D721Med (cell line): ENCODE results near the gene TDRD1.
"Not testable (repeated sequence)": the region's sequence is repeated elsewhere in the genome, so short reads cannot be mapped to it uniquely, and the experiment has no call there.

Experiments used
- DNase-seq: peaks from one replicate; pipeline ENCODE4 v3.0.0; 2011; ENCODE audit warnings: low spot score; ENCODE audit not compliant: insufficient read length
- FAIRE-seq: peaks from 2 replicates; lab custom pipeline; 2011; peaks lifted over from hg19 to GRCh38; lab: Jason Lieb, UNC
- TF ChIP-seq, protein P1 (sequence below): IDR thresholded peaks from 2 replicates; pipeline ENCODE4 v1.5.1; 2012; ENCODE audit warnings: mild to moderate bottlenecking, control low read depth; ENCODE audit not compliant: insufficient read depth; ENCODE audit errors: missing control alignments

TDRD1 gene

GRCh38 chr10:114143160-114143559 lies 36.0 kb upstream of the TDRD1 start:
- no peak for FAIRE-seq
- no peak for DNase-seq
- TF ChIP-seq, protein P1, sequence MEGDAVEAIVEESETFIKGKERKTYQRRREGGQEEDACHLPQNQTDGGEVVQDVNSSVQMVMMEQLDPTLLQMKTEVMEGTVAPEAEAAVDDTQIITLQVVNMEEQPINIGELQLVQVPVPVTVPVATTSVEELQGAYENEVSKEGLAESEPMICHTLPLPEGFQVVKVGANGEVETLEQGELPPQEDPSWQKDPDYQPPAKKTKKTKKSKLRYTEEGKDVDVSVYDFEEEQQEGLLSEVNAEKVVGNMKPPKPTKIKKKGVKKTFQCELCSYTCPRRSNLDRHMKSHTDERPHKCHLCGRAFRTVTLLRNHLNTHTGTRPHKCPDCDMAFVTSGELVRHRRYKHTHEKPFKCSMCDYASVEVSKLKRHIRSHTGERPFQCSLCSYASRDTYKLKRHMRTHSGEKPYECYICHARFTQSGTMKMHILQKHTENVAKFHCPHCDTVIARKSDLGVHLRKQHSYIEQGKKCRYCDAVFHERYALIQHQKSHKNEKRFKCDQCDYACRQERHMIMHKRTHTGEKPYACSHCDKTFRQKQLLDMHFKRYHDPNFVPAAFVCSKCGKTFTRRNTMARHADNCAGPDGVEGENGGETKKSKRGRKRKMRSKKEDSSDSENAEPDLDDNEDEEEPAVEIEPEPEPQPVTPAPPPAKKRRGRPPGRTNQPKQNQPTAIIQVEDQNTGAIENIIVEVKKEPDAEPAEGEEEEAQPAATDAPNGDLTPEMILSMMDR: no peak

DNA sequence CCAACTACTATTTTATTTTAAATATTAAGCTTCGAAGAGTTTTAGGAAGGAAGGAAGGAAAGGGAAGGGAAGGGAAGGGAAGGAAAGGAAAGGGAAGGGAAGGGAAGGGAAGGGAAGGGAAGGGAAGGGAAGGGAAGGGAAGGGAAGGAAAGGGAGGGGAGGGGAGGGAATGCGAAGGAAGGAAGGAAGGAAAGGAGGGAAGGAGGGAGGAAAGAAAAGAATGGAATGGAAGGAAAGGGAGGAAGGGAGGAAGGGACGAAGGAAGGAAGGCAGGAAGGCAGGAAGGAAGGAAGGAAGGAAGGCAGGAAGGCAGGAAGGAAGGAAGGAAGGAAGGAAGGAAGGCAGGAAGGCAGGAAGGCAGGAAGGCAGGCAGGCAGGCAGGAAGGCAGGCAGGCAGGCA lies 29.7 kb upstream of the TDRD1 start:
- FAIRE-seq: not testable (repeated sequence)

DNA sequence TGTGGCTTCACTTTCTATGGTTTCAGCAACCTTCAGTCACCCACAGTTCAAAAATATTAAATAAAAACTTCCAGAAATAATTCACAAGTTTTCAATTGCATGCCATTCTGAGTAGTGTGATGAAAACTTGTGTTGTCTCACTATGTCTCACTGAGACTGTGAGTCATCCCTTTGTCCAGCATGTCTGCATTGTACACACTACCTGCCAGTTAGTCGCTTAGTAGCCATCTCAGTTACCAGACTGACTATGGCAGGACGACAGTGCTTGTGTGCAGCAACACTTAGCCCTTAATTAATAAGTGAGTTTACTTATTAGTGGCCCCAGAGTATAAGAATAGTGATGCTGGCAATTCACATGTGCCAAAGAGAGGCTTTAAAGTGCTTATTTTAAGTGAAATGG lies 27.7 kb upstream of the TDRD1 start:
- TF ChIP-seq, protein P1: no peak
- FAIRE-seq (no peak), DNase-seq (no peak)

More for the DNA sequence above, 29.7 kb upstream of the TDRD1 start:
- not testable (repeated sequence) for DNase-seq

DNA sequence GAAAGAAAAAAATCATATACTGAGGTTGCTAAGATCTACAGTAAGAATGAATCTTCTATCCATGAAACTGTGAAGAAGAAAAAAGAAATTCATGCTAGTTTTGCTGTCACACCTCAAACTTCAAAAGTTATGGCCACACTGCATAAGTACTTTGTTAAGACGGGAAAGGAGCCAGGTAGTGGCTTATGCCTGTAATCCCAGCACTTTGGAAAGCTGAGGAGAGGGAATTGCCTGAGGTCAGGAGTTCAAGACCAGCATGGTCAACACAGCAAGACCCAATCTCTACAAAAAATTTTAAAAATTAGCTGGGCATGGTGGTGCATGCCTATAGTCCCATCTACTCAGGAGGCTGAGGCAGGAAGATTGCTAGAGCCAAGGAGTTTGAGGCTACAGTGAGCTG lies 27.3 kb upstream of the TDRD1 start:
- FAIRE-seq (no peak), DNase-seq (no peak)
- TF ChIP-seq, protein P1: no peak

DNA sequence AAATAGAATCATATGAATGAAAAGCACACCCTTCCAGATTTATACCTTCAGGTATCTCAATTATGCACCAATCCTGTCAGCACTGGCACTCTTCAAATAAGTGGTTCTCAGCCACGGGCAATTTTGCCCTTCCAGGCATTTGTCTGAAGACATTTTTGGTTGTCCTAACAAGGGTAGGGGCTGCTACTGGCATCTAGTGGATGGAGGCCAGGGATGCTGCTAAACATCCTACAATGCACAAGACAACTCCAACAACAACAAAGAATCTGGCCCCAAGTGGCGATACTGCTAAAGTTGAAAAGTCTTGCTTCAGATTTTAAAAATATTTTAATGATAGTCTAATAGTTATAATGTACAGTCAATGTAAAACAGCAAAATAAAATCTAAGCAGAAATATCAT lies 21.2 kb upstream of the TDRD1 start:
- TF ChIP-seq, protein P1: no peak
- no peak for FAIRE-seq
- DNase-seq: no peak

- TF ChIP-seq, protein P1: no peak
- FAIRE-seq (no peak), DNase-seq (no peak)
Measured at GRCh38 chr10:114163062-114163461, 16.1 kb upstream of the TDRD1 start.

DNA sequence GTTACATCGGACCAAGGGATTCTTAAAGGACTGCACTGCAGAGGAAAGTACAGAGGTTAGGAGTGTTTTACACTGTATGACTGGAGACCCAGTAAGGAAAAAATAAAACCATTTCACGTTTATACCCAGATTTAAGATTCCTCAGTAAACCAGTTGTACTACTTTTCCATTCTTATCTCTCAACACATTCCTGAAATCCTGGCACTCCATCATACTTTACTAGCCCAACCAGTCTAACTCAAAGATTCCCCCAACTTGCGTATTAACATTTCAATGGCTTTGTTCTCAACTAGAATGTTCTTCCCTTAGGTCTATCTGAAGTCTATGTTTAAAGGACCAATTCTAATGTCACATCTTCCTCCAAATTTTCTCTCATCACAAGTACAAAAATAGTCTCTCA lies 13.1 kb upstream of the TDRD1 start:
- no peak for DNase-seq
- TF ChIP-seq, protein P1: no peak
- FAIRE-seq: no peak

DNA sequence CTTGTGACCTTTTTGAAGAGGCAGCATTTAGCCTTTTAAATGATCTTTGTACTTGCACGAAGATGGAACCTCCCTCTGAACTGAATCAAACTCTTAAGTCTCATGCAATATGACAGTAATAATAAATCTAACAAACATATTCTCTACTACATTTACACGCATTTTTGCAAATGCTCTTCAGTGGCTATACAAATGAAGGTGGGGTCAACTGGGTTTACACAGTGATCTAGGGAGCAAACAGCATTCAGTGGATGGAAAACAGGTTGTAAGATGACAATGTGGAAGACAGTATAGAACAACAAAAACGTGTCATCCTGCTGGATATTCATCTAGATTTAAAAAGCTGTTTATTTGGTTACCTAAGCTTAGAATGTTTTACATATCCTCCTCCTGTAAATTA lies 12.7 kb upstream of the TDRD1 start:
- FAIRE-seq (no peak), DNase-seq (no peak)
- TF ChIP-seq, protein P1: no peak
